HG03064 (cell line): ENCODE measurements around the gene SIGLEC10.

ENCODE experiments used
- ATAC-seq: cut with Tn5 transposase; IDR thresholded peaks from one replicate; pipeline ENCODE4 v1.9.1; 2021; ENCODE audit warnings: low read depth; ENCODE audit not compliant: unreplicated experiment

Gene SIGLEC10

GRCh38 chr19:51396175-51396574 is 21.3 kb downstream of the SIGLEC10 start:
- no peak for ATAC-seq

- ATAC-seq = peak; percentile 78
Observed at GRCh38 chr19:51394050-51394836, 23.2 kb downstream of the SIGLEC10 start.

- no peak for ATAC-seq
Observed at GRCh38 chr19:51392701-51393100, 24.7 kb downstream of the SIGLEC10 start.

GRCh38 chr19:51391073-51391611 is 26.3 kb downstream of the SIGLEC10 start:
- ATAC-seq = no peak

GRCh38 chr19:51389143-51389542 is 28.3 kb downstream of the SIGLEC10 start:
- ATAC-seq = no peak

- no peak for ATAC-seq
Observed at GRCh38 chr19:51387924-51388389, 29.5 kb downstream of the SIGLEC10 start, which contains the start of gene LIM2. TSS of gene LIM2 (minus strand) at chr19:51387974. CDS start at chr19:51387443, 531 bp downstream.

- ATAC-seq = no peak
Observed at GRCh38 chr19:51386882-51387520, 30.4 kb downstream of the SIGLEC10 start.

- no peak for ATAC-seq
Observed at GRCh38 chr19:51382004-51382403, 35.4 kb downstream of the SIGLEC10 start.

GRCh38 chr19:51380379-51380778 is 37.1 kb downstream of the SIGLEC10 start:
- no peak for ATAC-seq

GRCh38 chr19:51377422-51377821 is 40.0 kb downstream of the SIGLEC10 start:
- ATAC-seq = no peak

GRCh38 chr19:51375504-51376221 is 41.8 kb downstream of the SIGLEC10 start:
- ATAC-seq = no peak

GRCh38 chr19:51372649-51373504 is 44.6 kb downstream of the SIGLEC10 start, which contains the start of gene NKG7:
TSS of gene NKG7 (minus strand) at chr19:51372654. CDS start at chr19:51372535, 119 bp downstream.
- no peak for ATAC-seq

GRCh38 chr19:51372021-51372648 is 45.3 kb downstream of the SIGLEC10 start:
- ATAC-seq = no peak

- no peak for ATAC-seq
Observed at GRCh38 chr19:51371186-51371690, 46.2 kb downstream of the SIGLEC10 start.

GRCh38 chr19:51370230-51370629 is 47.2 kb downstream of the SIGLEC10 start:
- ATAC-seq = no peak

GRCh38 chr19:51368366-51369282 is 48.8 kb downstream of the SIGLEC10 start, which contains the start of gene CLDND2:
TSS of gene CLDND2 (minus strand) at chr19:51369003. CDS start at chr19:51368577, 426 bp downstream.
- no peak for ATAC-seq

GRCh38 chr19:51367565-51368365 is 49.7 kb downstream of the SIGLEC10 start:
- peak; percentile 52 for ATAC-seq
